ENCODE data around the gene CCDC177. TPM values are rescaled to one million over a fixed set of nuclear protein-coding genes. Genes with fewer than 3 reads are reported as not detected.

CCDC177 gene
- total and polyA plus RNA-seq, 8 donors = 0.03 to 0.25 (median 0.18) TPM; not detected in 5

DNA sequence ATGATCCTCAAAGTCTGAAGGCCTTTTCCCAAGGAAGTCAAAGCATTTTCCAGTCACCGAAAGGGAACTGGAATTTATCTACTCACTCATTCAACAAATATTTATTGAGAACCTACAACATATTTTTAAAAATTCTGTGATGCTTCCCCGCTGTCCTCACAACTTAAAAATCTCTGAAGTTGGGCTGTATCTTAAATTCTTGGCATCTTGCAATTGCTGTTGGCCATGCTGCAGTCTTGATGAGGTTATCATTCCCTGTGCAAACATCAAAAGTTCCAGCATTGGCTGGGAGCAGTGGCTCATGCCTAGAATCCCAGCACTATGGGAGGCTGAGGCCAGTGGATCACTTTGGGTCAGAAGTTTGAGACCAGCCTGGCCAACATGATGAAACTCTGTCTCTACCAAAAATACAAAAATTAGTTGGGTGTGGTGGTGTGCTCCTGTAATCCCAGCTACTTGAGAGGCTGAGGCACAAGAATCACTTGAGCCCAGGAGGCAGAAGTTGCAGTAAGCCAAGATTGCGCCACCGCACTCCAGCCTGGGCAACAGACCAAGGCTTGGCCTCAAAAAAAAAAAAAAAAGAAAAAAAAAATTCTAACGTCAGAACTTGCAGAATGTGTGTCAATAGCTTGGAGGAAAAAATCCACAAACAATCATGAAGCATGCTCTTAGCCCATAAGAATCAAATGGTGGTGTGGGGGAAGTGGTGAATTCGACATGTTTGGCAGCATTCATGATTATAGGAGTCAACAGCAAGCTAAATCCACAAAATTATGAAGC lies 34.9 kb downstream of the CCDC177 start:
- TF ChIP-seq CTCF (IDR thresholded peaks at IDR 0.05) (no peak), POLR2A (IDR thresholded peaks at IDR 0.05) (no peak), EP300 (IDR thresholded peaks at IDR 0.05) (no peak), POLR2AphosphoS5 (IDR thresholded peaks at IDR 0.05) (no peak)
- intact Hi-C loops (cut with DNase I; ENCODE audit: low total_unique reads) = no loop called here
- no peaks in the 10 kb centered on the region for H3K9me3 ChIP-seq
- no peaks in the 10 kb centered on the region for H3K36me3 ChIP-seq
- no peak overlapping the region for H3K4me3 ChIP-seq
- WGBS, 5 donors = 48 to 61% (median 54%) methylated on average over 6 of the region's 6 CpGs
- H3K27me3 ChIP-seq = peaks cover 0 to 26% (median 0%) of the 10 kb centered on the region in 3 donors
- peaks cover 0 to 5% (median 2%) of the 10 kb centered on the region in 4 donors for H3K4me1 ChIP-seq
- H3K27ac ChIP-seq = no peak overlapping the region
- peak in 1 of 2 donors; percentile 31 for DNase-seq

- TF ChIP-seq POLR2A (IDR thresholded peaks at IDR 0.05) (no peak), POLR2AphosphoS5 (IDR thresholded peaks at IDR 0.05) (no peak), CTCF (IDR thresholded peaks at IDR 0.05) (no peak), EP300 (IDR thresholded peaks at IDR 0.05) (no peak)
- intact Hi-C loops (cut with DNase I; ENCODE audit: low total_unique reads) = no loop called here
- Histone ChIP-seq H3K36me3 (no peaks in the 10 kb centered on the region), H3K9me3 (no peaks in the 10 kb centered on the region), H3K4me3 (no peak overlapping the region), H3K27me3 (peaks cover 0 to 25% (median 0%) of the 10 kb centered on the region in 3 donors), H3K27ac (no peak overlapping the region), H3K4me1 (peaks cover 0 to 5% (median 2%) of the 10 kb centered on the region in 4 donors)
- WGBS, 5 donors = 84 to 100% (median 92%) methylated on average over 1 of the region's 1 CpG
- no peak for DNase-seq
Observed at GRCh38 chr14:69538766-69539165, 35.9 kb downstream of the CCDC177 start.

DNA sequence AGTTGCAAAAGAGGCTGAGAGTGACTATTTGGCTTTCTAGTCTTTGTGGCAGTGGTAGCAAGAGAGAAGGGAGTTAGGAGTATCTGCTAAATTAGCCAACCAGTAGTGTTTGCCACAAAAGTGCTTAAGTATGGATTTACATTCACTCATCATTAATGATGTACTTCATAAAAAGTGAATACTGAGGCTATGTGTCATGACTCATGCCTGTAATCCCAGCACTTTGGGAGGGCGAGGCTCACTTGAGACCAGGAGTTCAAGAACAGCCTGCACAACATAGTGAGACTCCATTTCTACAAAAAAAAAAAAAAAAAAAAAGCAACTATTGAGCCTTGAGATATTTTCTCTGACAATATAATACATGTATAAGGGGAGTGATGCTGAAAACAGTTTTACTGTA lies 36.8 kb downstream of the CCDC177 start:
- H3K36me3 ChIP-seq = no peaks in the 10 kb centered on the region
- no peak for TF ChIP-seq POLR2A (IDR thresholded peaks at IDR 0.05)
- TF ChIP-seq EP300 (IDR thresholded peaks at IDR 0.05) = no peak
- no peak for TF ChIP-seq POLR2AphosphoS5 (IDR thresholded peaks at IDR 0.05)
- no peak for TF ChIP-seq CTCF (IDR thresholded peaks at IDR 0.05)
- intact Hi-C loops (cut with DNase I; ENCODE audit: low total_unique reads) = no loop called here
- DNase-seq = no peak
- H3K27me3 ChIP-seq = peaks cover 0 to 18% (median 0%) of the 10 kb centered on the region in 3 donors
- H3K27ac ChIP-seq = no peak overlapping the region
- H3K4me3 ChIP-seq = no peak overlapping the region
- WGBS, 5 donors = 67 to 91% (median 82%) methylated on average over 1 of the region's 1 CpG
- peaks cover 0 to 5% (median 3%) of the 10 kb centered on the region in 4 donors for H3K4me1 ChIP-seq
- no peaks in the 10 kb centered on the region for H3K9me3 ChIP-seq

GRCh38 chr14:69536971-69537370 lies 37.7 kb downstream of the CCDC177 start:
- no peak for TF ChIP-seq POLR2AphosphoS5 (IDR thresholded peaks at IDR 0.05)
- TF ChIP-seq EP300 (IDR thresholded peaks at IDR 0.05) = no peak
- no peak for TF ChIP-seq CTCF (IDR thresholded peaks at IDR 0.05)
- TF ChIP-seq POLR2A (IDR thresholded peaks at IDR 0.05) = no peak
- Histone ChIP-seq H3K9me3 (no peaks in the 10 kb centered on the region), H3K4me3 (no peak overlapping the region), H3K4me1 (peaks cover 4 to 10% (median 5%) of the 10 kb centered on the region in 4 donors), H3K36me3 (no peaks in the 10 kb centered on the region), H3K27me3 (peaks cover 0 to 16% (median 0%) of the 10 kb centered on the region in 3 donors), H3K27ac (no peak overlapping the region)
- intact Hi-C loops (cut with DNase I; ENCODE audit: low total_unique reads) = no loop called here
- DNase-seq = no peak

All from stomach (tissue), 9 donors.